A549 (cell line): ENCODE data around the gene PPP6R3.

Experiments
- CTCF ChIP-seq: fragments of >200 bp; sonication (Bioruptor Twin); formaldehyde crosslinking; IDR thresholded peaks from 3 replicates; pipeline ENCODE4 v1.5.1; 2016
- EP300 ChIP-seq, 2 experiments: fragments of >200 bp; sonication (Bioruptor Twin); formaldehyde crosslinking; IDR thresholded peaks; 2 replicates in 1 of 2; 3 replicates in 1 of 2; pipeline ENCODE4 v1.6.1; 2016 to 2017
- MAFK ChIP-seq: fragments of 450-650 bp; IDR thresholded peaks from 2 replicates; pipeline ENCODE4 v1.6.1; 2014; ENCODE audit not compliant: partially characterized antibody
- RCOR1 ChIP-seq: fragments of 150-350 bp; IDR thresholded peaks from 2 replicates; pipeline ENCODE4 v1.6.1; 2014; ENCODE audit warnings: antibody characterized with exemption, low read length, low read depth
- TF ChIP-seq, protein P1 (sequence below): fragments of 200-600 bp; sonication (generic); IDR thresholded peaks from 2 replicates; pipeline ENCODE4 v1.6.1; 2016; ENCODE audit warnings: antibody characterized with exemption, mild to moderate bottlenecking, moderate library complexity

DNA sequence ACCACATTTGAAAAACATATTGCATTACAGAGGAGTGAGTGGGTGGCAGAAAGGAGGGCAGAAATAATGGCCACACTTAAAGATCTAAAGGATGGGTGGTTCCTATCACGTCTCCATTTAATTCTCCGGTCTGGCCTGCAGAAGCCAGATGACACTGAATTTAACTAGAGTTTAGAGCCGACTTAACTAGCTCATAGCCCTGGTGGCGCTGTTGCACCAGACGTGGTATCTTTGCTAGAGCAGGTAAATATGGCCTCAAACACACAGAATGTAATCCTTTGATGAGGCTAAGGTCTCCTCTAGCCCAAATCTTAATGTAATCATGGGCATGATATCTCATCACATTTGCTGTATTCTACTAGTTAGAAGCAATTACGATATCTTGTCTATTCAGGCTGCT is 172.2 kb downstream of the PPP6R3 start:
- TF ChIP-seq CTCF (peak; percentile 69), RCOR1 (no peak), EP300 (IDR thresholded peaks at IDR 0.05) (no peak), MAFK (no peak)
- TF ChIP-seq, protein P1, sequence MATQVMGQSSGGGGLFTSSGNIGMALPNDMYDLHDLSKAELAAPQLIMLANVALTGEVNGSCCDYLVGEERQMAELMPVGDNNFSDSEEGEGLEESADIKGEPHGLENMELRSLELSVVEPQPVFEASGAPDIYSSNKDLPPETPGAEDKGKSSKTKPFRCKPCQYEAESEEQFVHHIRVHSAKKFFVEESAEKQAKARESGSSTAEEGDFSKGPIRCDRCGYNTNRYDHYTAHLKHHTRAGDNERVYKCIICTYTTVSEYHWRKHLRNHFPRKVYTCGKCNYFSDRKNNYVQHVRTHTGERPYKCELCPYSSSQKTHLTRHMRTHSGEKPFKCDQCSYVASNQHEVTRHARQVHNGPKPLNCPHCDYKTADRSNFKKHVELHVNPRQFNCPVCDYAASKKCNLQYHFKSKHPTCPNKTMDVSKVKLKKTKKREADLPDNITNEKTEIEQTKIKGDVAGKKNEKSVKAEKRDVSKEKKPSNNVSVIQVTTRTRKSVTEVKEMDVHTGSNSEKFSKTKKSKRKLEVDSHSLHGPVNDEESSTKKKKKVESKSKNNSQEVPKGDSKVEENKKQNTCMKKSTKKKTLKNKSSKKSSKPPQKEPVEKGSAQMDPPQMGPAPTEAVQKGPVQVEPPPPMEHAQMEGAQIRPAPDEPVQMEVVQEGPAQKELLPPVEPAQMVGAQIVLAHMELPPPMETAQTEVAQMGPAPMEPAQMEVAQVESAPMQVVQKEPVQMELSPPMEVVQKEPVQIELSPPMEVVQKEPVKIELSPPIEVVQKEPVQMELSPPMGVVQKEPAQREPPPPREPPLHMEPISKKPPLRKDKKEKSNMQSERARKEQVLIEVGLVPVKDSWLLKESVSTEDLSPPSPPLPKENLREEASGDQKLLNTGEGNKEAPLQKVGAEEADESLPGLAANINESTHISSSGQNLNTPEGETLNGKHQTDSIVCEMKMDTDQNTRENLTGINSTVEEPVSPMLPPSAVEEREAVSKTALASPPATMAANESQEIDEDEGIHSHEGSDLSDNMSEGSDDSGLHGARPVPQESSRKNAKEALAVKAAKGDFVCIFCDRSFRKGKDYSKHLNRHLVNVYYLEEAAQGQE = no peak
